Heart right ventricle (tissue), 16 donors: Measurements from ENCODE around the gene CPNE4. TPM values are rescaled to one million over a fixed set of nuclear protein-coding genes. Genes with fewer than 3 reads are reported as not detected.
A peak's percentile ranks its signal among the peaks of the same experiment; 100 is the strongest.

ENCODE experiments used
- ATAC-seq, 8 donors: fragments of 200-7000 bp; cut with Tn5 transposase; one replicate each; pipeline ENCODE4 v1.9.1; 2020; ENCODE audit warnings: mild to moderate bottlenecking in 8 of 8, moderate library complexity in 8 of 8, moderate number of reproducible peaks in 1 of 8
- DNase-seq, 2 donors: peaks; one replicate each; pipeline ENCODE4 v3.0.0-alpha.2; 2020
- H3K27ac ChIP-seq, 10 donors: fragments of 200-600 bp; sonication (generic) in 2 of 10; one replicate each; pipeline versions ENCODE4 v1.5.0 to v1.8.0; 2020 to 2022; ENCODE audit warnings: mild to moderate bottlenecking in 3 of 10
- H3K27me3 ChIP-seq, 7 donors: fragments of 200-600 bp; one replicate each; pipeline ENCODE4 v1.8.0; 2021 to 2022; ENCODE audit warnings: mild to moderate bottlenecking in 2 of 7
- H3K36me3 ChIP-seq, 9 donors: fragments of 200-600 bp; sonication (generic) in 1 of 9; one replicate each; pipeline versions ENCODE4 v1.5.0 to v1.8.0; 2020 to 2022; ENCODE audit warnings: mild to moderate bottlenecking in 2 of 9
- H3K4me1 ChIP-seq, 9 donors: fragments of 200-600 bp; sonication (generic) in 1 of 9; one replicate each; pipeline versions ENCODE4 v1.5.0 to v1.8.0; 2020 to 2022; ENCODE audit warnings: mild to moderate bottlenecking in 4 of 9
- H3K4me3 ChIP-seq, 10 donors: fragments of 200-600 bp; sonication (generic) in 2 of 10; one replicate each; pipeline versions ENCODE4 v1.5.0 to v1.8.0; 2020 to 2022; ENCODE audit warnings: mild to moderate bottlenecking in 7 of 10, moderate library complexity in 2 of 10
- H3K9me3 ChIP-seq, 11 donors: fragments of 200-600 bp in 10 of 11; sonication (generic) in 2 of 11; one replicate each; pipeline versions ENCODE4 v1.5.0 to v1.8.0; 2013 to 2022; ENCODE audit warnings: mild to moderate bottlenecking in 2 of 11, control low read depth in 1 of 11, moderate library complexity in 1 of 11
- WGBS, 2 donors: extraction: QIAGEN DNeasy Blood & Tissue Kit; methylation state at CpG; one replicate each; pipeline ENCODE4 v1.1.7; 2013; ENCODE audit warnings: inconsistent platforms in 1 of 2; 5-methylcytosine and 5-hydroxymethylcytosine counted together
- intact Hi-C, 10 donors: fragments of 100-400 bp; cut with DNase I; formaldehyde crosslinking; loops; one replicate each; pipeline versions ENCODE4 v1.11.1 to v1.14.2; 2022
- polyA plus RNA-seq, 2 donors: library from polyadenylated mRNA; stranded (reverse); fragments of 200-250 nt; gene quantifications; one replicate each; pipeline ENCODE4 v1.2.3, GENCODE V29; 2013
- total RNA-seq, 10 donors: library from RNA; stranded (reverse); fragmentation: NEBNext Ultra II Directional in 3 of 10; extraction: Animal tissue kit (Norgen Biotek cat#: 25700) in 3 of 10; gene quantifications; one replicate each; pipeline versions ENCODE4 v1.2.1 to v1.2.4, GENCODE V29; 2021 to 2023
- TF ChIP-seq, protein P1 (sequence below), 9 donors: fragments of 200-600 bp; sonication (generic) in 2 of 9; IDR thresholded peaks; one replicate each; pipeline versions ENCODE4 v1.5.0 to v1.8.0; 2021 to 2022; ENCODE audit warnings: antibody characterized with exemption in 9 of 9, mild to moderate bottlenecking in 5 of 9, moderate library complexity in 1 of 9
- donor health status: Arrhythmogenic right ventricular cardiomyopathy.
- donor health status: ischemic (EF 13 %, LVEDD 7.1; RV severe dilation, severe dysfunction).
- donor health status: healthy with polysubstance abuse.
- donor health status: DM: no; HTN: yes; CAD: no.
- donor health status: DM: no; HTN: no; CAD: no.
- donor health status: ischemic (EF 25% LVEDD 6.9; RV normal size, moderate dysfunction).
- donor health status: ischemic (EF 25% LVEDD 5.7; RV mildly dilated, moderate dysfunction).
- donor health status: healthy.
- donor health status: DM: yes; HTN: yes; CAD: no.
- donor health status: Ischemic cardiomyopathy.
- donor health status: ischemic (EF 35%, LVEDD 5.7; RV mildly dilated, moderate dysfunction).
- donor health status: nonischemic (EF 11% LVEDD 7.7; RV severe dilation, severe dysfunction).
- donor health status: DM: yes; HTN: yes; CAD: no.
- donor health status: PGD.
- donor health status: ischemic (EF 29% LVEDD 5.4; RV normal size, mild dysfunction).
- donor health status: nonischemic (EF 23%, LVEDD 6.1; RV moderate dilation, normal function).

Gene CPNE4
- total and polyA plus RNA-seq, 12 donors, result 1.5 to 116 (median 24.8) TPM

GRCh38 chr3:131610174-131610573 lies 424.6 kb downstream of the CPNE4 start:
- peak in 3 of 8 donors; percentile 27 to 64 (median 49) for ATAC-seq
- intact Hi-C loops, result no loop called here

GRCh38 chr3:131608741-131609140 lies 426.1 kb downstream of the CPNE4 start:
- intact Hi-C loops, result no loop called here
- DNase-seq (no peak), ATAC-seq (no peak)
- no peak overlapping the region for H3K4me3 ChIP-seq
- H3K27me3 ChIP-seq, result no peaks in the 10 kb centered on the region
- H3K4me1 ChIP-seq, result no peaks in the 10 kb centered on the region
- H3K27ac ChIP-seq, result no peak overlapping the region
- H3K9me3 ChIP-seq, result no peaks in the 10 kb centered on the region
- H3K36me3 ChIP-seq, result no peaks in the 10 kb centered on the region
- TF ChIP-seq, protein P1, sequence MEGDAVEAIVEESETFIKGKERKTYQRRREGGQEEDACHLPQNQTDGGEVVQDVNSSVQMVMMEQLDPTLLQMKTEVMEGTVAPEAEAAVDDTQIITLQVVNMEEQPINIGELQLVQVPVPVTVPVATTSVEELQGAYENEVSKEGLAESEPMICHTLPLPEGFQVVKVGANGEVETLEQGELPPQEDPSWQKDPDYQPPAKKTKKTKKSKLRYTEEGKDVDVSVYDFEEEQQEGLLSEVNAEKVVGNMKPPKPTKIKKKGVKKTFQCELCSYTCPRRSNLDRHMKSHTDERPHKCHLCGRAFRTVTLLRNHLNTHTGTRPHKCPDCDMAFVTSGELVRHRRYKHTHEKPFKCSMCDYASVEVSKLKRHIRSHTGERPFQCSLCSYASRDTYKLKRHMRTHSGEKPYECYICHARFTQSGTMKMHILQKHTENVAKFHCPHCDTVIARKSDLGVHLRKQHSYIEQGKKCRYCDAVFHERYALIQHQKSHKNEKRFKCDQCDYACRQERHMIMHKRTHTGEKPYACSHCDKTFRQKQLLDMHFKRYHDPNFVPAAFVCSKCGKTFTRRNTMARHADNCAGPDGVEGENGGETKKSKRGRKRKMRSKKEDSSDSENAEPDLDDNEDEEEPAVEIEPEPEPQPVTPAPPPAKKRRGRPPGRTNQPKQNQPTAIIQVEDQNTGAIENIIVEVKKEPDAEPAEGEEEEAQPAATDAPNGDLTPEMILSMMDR (IDR thresholded peaks at IDR 0.05), result no peak

More at GRCh38 chr3:131610174-131610573, 424.6 kb downstream of the CPNE4 start:
- TF ChIP-seq, protein P1 (IDR thresholded peaks at IDR 0.05), result no peak
- Histone ChIP-seq H3K27me3 (no peaks in the 10 kb centered on the region), H3K9me3 (no peaks in the 10 kb centered on the region), H3K27ac (no peak overlapping the region), H3K4me3 (no peak overlapping the region), H3K36me3 (no peaks in the 10 kb centered on the region), H3K4me1 (no peaks in the 10 kb centered on the region)
- no peak for DNase-seq

DNA sequence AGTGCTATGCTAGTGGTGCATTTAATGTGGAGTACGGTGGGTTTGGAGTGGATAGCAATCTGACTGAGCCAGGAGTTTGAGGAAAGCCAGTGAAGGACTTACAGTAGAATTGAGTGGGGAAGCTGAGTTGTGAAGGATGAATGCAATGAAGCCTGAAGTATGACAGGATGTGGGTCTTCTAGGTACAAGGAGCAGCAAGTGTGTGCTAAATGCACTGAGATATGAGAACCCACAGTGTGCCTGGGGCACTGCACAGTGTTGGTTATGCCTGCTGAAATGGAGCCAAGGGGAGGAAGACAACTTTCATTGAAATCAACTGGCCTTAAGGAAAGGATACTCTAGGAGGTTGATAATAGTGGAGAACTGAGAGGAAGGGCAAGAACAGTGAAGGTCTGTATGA lies 426.5 kb downstream of the CPNE4 start:
- Histone ChIP-seq H3K27ac (no peak overlapping the region), H3K4me3 (no peak overlapping the region), H3K36me3 (no peaks in the 10 kb centered on the region), H3K9me3 (no peaks in the 10 kb centered on the region), H3K27me3 (no peaks in the 10 kb centered on the region), H3K4me1 (no peaks in the 10 kb centered on the region)
- TF ChIP-seq, protein P1 (IDR thresholded peaks at IDR 0.05), result no peak
- ATAC-seq (no peak), DNase-seq (no peak)
- WGBS, 2 donors, result 81% methylated on average over 1 of the region's 1 CpG
- intact Hi-C loops, result no loop called here

DNA sequence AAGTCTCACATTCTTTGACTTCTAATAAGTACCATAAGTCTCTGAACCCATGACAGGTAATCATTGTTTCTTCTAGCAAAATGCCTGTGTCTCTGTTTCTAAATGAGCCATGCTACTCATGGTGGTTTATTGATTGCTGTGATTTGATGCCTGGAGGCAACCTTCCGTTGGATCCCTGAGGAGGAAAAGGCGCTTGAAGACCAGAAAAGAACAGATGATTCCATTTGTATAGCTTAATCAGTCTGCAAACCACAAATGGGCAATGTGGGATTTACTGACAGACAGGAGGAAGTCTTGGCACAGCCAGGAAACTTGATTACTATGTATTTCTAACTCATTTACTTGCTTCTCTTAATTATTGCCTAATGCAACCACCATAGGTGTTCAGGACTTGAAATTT lies 428.9 kb downstream of the CPNE4 start:
- no peaks in the 10 kb centered on the region for H3K9me3 ChIP-seq
- no peak overlapping the region for H3K27ac ChIP-seq
- peaks cover 0 to 6% (median 0%) of the 10 kb centered on the region in 9 donors for H3K4me1 ChIP-seq
- H3K27me3 ChIP-seq, result no peaks in the 10 kb centered on the region
- intact Hi-C loops, result no loop called here
- no peak for ATAC-seq
- no peak for DNase-seq
- WGBS, 2 donors, result 58 to 92% methylated on average over 2 of the region's 2 CpGs
- TF ChIP-seq, protein P1 (IDR thresholded peaks at IDR 0.05), result no peak
- no peak overlapping the region for H3K4me3 ChIP-seq
- H3K36me3 ChIP-seq, result no peaks in the 10 kb centered on the region
